NCI-H1417 treated with DMSO at 0.1 percent for 48 hours (cell line): ENCODE results near the gene NIM1K.
"Not testable (repeated sequence)": the region's sequence is repeated elsewhere in the genome, so short reads cannot be mapped to it uniquely, and the experiment has no call there.

Source experiments
- DNase-seq: peaks from one replicate; lab custom pipeline; 2025; lab: John Stamatoyannopoulos, UW

The NIM1K gene

DNA sequence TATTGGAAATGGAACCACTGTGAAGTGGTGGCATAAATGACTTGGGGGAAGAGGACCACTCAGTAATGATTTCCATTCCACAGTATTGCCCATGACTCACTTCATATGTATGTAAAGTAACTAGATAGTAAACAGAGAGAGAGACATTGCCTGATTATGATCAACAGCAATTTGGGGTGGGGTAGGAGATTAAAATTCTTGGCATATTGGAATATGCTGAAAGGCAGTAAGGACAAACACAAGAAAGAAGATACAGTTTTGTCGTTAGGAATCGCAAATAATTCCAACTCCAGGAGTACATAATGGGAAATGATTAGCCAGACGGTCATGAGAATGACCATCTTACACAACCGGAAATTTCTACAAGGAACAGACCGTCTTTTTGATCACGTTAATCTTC, 122.7 kb downstream of the NIM1K start:
- no peak for DNase-seq

DNA sequence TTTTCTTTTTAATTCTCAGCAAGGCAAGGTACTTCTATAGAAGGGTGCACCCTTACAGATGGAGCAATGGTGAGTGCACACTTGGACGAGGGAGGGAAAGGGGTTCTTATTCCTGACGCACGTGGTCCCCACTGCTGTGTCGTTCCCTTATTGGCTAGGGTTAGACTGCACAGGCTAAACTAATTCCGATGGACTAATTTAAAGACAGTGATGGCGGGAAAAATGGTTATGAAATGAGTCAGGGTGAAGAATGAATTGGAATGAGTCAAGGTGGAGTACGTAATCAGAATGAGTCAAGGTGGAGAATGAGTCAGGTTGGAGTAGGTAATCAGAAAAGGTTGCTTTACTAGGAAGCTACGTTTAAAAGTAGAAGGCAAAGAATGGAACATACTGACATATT, 123.2 kb downstream of the NIM1K start:
- no peak for DNase-seq

DNA sequence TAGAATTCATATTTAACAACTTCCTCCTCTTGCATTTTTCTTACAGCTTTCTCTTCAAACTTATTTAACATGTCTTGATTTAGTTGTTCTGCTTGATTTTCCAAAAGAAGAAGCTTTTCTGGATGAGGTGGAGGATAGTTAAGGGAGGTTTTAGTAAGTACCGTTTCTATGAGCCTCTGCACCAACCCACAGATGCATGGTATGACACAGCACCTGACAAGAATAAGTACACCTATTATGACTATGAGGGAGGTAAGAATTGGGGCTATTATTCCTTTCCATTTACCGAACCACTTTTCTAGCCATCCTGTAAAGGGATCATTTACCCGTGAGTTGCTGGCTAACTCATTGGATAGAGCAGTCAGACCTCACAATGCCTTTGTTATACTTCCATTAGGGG, 123.7 kb downstream of the NIM1K start:
- no peak for DNase-seq

DNA sequence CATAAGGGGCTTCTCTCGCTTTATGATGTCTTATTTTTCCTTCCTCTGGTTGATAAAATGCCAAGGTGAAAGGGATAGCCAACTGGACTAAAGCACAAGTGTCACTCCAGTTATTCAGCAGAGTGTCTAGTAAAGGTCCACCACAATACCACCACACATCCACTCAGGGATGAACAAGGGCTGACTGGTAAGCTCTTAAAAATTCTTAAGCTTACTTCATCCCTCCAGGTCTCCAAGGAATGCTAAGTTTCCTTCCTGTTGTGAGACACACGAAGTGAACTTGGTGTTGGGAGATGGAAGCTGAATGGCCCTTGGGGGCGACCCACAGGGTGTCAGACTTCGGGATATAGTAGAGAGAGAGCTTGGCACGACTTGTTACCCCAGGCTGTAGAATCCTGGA, 124.4 kb downstream of the NIM1K start:
- no peak for DNase-seq

DNA sequence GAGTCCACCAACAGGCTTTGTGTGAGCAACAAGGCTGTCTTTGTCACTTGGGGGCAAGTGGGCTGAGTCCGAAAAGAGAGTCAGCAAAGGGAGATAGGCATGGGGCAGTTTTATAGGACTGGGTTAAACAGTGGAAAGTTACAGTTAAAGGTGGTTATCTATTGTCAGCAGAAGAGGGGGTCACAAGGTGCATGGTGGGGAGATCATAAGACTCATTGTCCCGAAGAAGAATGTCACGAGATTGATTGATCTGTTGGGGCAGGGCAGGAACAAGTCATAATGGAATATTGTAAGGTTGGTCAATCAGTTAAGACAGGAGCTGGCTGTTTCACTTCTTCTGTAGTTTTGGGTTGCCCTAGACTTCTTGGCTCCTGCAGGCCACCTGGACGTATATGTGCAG, 128.8 kb downstream of the NIM1K start:
- DNase-seq: no peak

DNA sequence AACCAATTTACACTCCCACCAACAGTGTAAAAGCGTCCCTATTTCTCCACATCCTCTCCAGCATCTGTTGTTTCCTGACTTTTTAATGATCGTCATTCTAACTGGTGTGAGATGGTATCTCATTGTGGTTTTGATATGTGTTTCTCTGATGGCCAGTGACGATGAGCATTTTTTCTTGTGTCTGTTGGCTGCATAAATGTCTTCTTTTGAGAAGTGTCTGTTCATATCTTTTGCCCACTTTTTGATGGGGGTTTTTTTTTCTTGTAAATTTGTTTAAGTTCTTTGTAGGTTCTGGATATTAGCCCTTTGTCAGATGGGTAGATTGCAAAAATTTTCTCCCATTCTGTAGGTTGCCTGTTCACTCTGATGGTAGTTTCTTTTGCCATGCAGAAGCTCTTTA, 131.5 kb downstream of the NIM1K start:
- DNase-seq: not testable (repeated sequence)

DNA sequence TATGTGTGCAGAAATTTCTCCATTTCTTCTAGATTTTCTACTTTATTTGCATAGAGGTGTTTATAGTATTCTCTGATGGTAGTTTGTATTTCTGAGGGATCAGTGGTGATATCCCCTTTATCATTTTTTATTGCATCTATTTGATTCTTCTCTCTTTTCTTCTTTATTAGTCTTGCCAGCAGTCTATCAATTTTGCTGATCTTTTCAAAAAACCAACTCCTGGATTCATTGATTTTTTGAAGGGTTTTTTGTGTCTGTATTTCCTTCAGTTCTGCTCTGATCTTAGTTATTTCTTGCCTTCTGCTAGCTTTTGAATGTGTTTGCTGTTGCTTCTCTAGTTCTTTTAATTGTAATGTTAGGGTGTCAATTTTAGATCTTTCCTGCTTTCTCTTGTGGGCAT, 133.6 kb downstream of the NIM1K start:
- not testable (repeated sequence) for DNase-seq
